Central memory CD4-positive, alpha-beta T cell (primary cell): ENCODE measurements around the gene HSPA6.
"Not testable (repeated sequence)": the region's sequence is repeated elsewhere in the genome, so short reads cannot be mapped to it uniquely, and the experiment has no call there.

Experiments used
- DNase-seq: peaks from one replicate; pipeline ENCODE4 v3.0.0; 2022

The HSPA6 gene

GRCh38 chr1:161563522-161563921 lies 39.2 kb downstream of the HSPA6 start:
- not testable (repeated sequence) for DNase-seq

GRCh38 chr1:161566602-161566960 lies 42.2 kb downstream of the HSPA6 start:
- DNase-seq: not testable (repeated sequence)

GRCh38 chr1:161571703-161572102 lies 47.4 kb downstream of the HSPA6 start:
- DNase-seq: not testable (repeated sequence)
